HL-60 (cell line): ENCODE measurements around the gene CCDC159.

Experiments
- CTCF ChIP-seq: IDR thresholded peaks from one replicate; pipeline ENCODE4 v1.5.1; 2011; ENCODE audit warnings: low read length, control low read depth, inconsistent platforms; ENCODE audit not compliant: insufficient read depth
- GABPA ChIP-seq: IDR thresholded peaks from 2 replicates; pipeline ENCODE4 v1.6.1; 2012; ENCODE audit warnings: low read depth
- POLR2AphosphoS5 ChIP-seq: IDR thresholded peaks from 2 replicates; pipeline ENCODE4 v1.6.1; 2012; ENCODE audit warnings: low read depth
- REST ChIP-seq: IDR thresholded peaks from 2 replicates; pipeline ENCODE4 v1.6.1; 2012; ENCODE audit warnings: low read depth; ENCODE audit not compliant: insufficient replicate concordance
- SPI1 ChIP-seq: IDR thresholded peaks from 2 replicates; pipeline ENCODE4 v1.6.1; 2012; ENCODE audit warnings: low read depth, mild to moderate bottlenecking, borderline replicate concordance

GRCh38 chr19:11401808-11402543, 55.7 kb downstream of the CCDC159 start:
- TF ChIP-seq CTCF (no peak), POLR2AphosphoS5 (no peak), GABPA (no peak), REST (no peak), SPI1 (no peak)
